SH-SY5Y (cell line): ENCODE measurements around the gene EFCAB5.

Experiments
- GATA2 ChIP-seq: IDR thresholded peaks from 2 replicates; pipeline ENCODE4 v1.6.1; 2011; ENCODE audit warnings: mild to moderate bottlenecking, low read depth, low read length
- GATA3 ChIP-seq: IDR thresholded peaks from 2 replicates; pipeline ENCODE4 v1.6.1; 2011; ENCODE audit warnings: low read depth, mild to moderate bottlenecking, low read length, moderate library complexity

GRCh38 chr17:30116661-30117551 lies 175.5 kb downstream of the EFCAB5 start, which contains the start of gene NSRP1:
- TF ChIP-seq GATA3: no peak
- TF ChIP-seq GATA2: no peak
